Duodenal mucosa (tissue), 2 donors: ENCODE results near the gene DIPK1A.

Experiments
- H3K27ac ChIP-seq: one replicate; pipeline ENCODE4 v1.7.0; 2013; ENCODE audit warnings: low read depth, low read length
- H3K27me3 ChIP-seq, 2 donors: one replicate each; pipeline ENCODE4 v1.7.0; 2013; ENCODE audit warnings: low read length in 2 of 2, control low read depth in 1 of 2; ENCODE audit not compliant: insufficient read depth in 2 of 2, control insufficient read depth in 1 of 2
- H3K36me3 ChIP-seq, 2 donors: one replicate each; pipeline ENCODE4 v1.7.0; 2013; ENCODE audit warnings: low read length in 2 of 2, control low read depth in 1 of 2; ENCODE audit not compliant: insufficient read depth in 2 of 2, control insufficient read depth in 1 of 2
- H3K4me1 ChIP-seq, 2 donors: one replicate each; pipeline ENCODE4 v1.7.0; 2013; ENCODE audit warnings: low read length in 2 of 2, control low read depth in 1 of 2; ENCODE audit not compliant: insufficient read depth in 2 of 2, control insufficient read depth in 1 of 2
- H3K4me3 ChIP-seq, 2 donors: one replicate each; pipeline ENCODE4 v1.7.0; 2013; ENCODE audit warnings: low read length in 2 of 2, low read depth in 1 of 2
- H3K9ac ChIP-seq, 2 donors: one replicate each; pipeline ENCODE4 v1.7.0; 2013; ENCODE audit warnings: low read length in 2 of 2, low read depth in 1 of 2
- H3K9me3 ChIP-seq, 2 donors: one replicate each; pipeline ENCODE4 v1.7.0; 2013; ENCODE audit warnings: low read length in 2 of 2, control low read depth in 1 of 2; ENCODE audit not compliant: control insufficient read depth in 1 of 2

The DIPK1A gene

GRCh38 chr1:92881391-92881790 lies 79.9 kb downstream of the DIPK1A start:
- Histone ChIP-seq H3K27ac (no peak overlapping the region), H3K9me3 (no peaks in the 10 kb centered on the region), H3K36me3 (no peaks in the 10 kb centered on the region), H3K27me3 (no peaks in the 10 kb centered on the region), H3K4me3 (no peak overlapping the region), H3K9ac (no peak overlapping the region), H3K4me1 (peaks cover 0 to 10% of the 10 kb centered on the region in 2 donors)

DNA sequence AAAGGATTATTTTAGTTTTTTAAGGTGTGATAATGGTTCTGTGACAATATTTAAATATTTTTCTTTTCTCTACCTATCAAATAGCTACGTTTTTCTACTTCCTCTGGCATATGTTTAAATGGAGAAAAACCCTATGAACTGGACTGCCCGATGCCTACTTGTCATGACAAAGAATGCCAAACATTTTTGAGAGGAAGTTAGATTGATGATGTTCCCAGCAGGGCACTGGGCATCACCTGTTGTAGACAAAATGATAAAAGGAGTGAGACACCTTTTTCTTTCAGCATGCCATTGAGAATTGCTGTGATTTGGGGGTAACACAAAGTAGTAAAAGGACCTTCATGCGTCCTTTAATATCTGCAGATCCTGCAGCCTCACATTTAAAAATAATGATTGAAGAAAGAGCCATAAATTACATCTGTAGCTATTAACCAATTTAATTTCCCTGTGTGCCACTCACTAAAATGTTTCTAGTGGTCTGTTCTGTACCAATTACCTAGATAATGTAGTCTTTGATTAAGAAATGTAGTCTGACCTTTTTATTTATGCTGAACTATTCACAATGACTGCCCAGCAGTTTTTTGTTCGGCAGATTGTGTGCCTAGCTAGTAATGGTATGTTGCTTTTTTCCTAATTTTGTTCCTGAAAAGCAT lies 81.8 kb downstream of the DIPK1A start:
- peaks cover 0 to 10% of the 10 kb centered on the region in 2 donors for H3K4me1 ChIP-seq
- no peaks in the 10 kb centered on the region for H3K9me3 ChIP-seq
- H3K27me3 ChIP-seq, result no peaks in the 10 kb centered on the region
- no peak overlapping the region for H3K4me3 ChIP-seq
- no peak overlapping the region for H3K27ac ChIP-seq
- no peak overlapping the region for H3K9ac ChIP-seq
- H3K36me3 ChIP-seq, result peaks cover 0 to 6% of the 10 kb centered on the region in 2 donors

DNA sequence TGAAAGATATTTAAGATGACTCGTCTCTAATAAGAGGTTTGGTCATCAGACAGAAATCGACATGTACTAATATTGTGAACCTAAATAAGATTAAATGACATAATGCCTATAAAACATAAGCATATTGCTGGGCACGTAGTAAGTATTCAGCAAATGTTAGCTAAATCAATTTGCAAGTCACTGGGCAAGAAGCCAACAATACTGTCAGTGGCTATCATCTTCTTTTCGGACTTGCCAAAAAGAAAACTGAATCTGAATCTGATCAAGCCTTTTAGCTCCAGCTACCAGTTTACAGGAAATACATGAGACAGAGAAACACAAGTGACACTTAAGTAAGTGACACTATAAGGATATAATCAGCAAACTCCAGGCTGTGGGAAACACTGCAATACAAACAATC lies 83.5 kb downstream of the DIPK1A start:
- Histone ChIP-seq H3K9ac (no peak overlapping the region), H3K36me3 (peaks cover 0 to 7% of the 10 kb centered on the region in 2 donors), H3K9me3 (no peaks in the 10 kb centered on the region), H3K27me3 (no peaks in the 10 kb centered on the region), H3K4me1 (peaks cover 0 to 10% of the 10 kb centered on the region in 2 donors), H3K27ac (no peak overlapping the region), H3K4me3 (peak overlapping the region in 1 of 2 donors; percentile 18)

DNA sequence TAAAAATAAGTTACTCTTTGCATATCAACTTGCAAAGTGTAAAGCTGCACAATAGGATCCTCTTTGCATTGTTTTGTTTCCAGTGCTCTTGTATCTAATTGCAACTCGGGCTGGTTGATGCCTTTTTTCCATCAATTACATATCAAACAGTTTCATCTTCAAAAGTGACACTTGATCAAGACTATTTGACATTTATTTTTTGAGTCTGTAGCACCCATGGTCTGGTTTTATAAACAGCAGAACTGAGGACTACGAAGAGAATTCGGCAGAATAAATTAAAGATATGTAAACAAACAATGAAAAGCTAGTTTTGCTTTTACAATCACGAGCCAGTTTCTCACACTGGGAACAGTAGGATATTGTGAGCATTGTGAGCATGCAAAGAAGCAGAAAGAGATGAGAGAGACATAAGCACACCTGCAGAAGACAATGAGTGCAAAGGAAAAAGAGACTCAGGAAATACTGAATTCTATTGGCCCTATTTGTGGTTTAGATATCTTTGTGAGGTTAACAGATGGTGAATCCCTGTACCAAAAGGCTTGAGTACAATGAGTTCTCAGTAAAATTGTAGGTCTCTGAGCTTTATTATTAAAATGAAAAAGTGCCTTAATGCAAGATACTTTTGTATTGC lies 84.1 kb downstream of the DIPK1A start:
- Histone ChIP-seq H3K36me3 (peaks cover 0 to 7% of the 10 kb centered on the region in 2 donors), H3K4me1 (peaks cover 0 to 10% of the 10 kb centered on the region in 2 donors), H3K27me3 (no peaks in the 10 kb centered on the region), H3K9ac (no peak overlapping the region), H3K27ac (no peak overlapping the region), H3K4me3 (peak overlapping the region in 1 of 2 donors; percentile 18), H3K9me3 (peaks cover 0 to 2% of the 10 kb centered on the region in 2 donors)

DNA sequence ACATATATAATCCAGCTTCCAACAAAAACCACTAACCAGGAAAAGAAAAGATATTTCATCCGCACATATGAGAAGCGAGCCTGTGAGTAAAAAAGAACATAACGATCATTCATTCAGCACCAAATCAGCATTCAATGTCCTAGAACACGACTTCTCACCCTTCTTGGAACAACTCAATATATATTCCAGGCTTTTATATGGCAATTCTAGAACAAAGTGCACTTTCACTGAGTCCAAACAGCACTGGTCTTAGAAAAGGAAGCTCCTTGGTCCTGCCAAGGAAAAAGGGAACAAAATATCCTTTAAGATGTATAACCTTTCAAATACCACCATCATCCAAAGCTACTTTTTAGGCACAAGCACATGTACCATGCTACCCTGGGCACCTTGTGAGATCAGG lies 84.9 kb downstream of the DIPK1A start:
- H3K4me1 ChIP-seq, result peaks cover 0 to 10% of the 10 kb centered on the region in 2 donors
- H3K9ac ChIP-seq, result no peak overlapping the region
- peaks cover 0 to 2% of the 10 kb centered on the region in 2 donors for H3K9me3 ChIP-seq
- no peaks in the 10 kb centered on the region for H3K27me3 ChIP-seq
- no peak overlapping the region for H3K4me3 ChIP-seq
- H3K27ac ChIP-seq, result no peak overlapping the region
- H3K36me3 ChIP-seq, result peaks cover 0 to 7% of the 10 kb centered on the region in 2 donors

- no peak overlapping the region for H3K9ac ChIP-seq
- H3K27me3 ChIP-seq, result no peaks in the 10 kb centered on the region
- H3K27ac ChIP-seq, result no peak overlapping the region
Measured at GRCh38 chr1:92874987-92875386, 86.3 kb downstream of the DIPK1A start.

GRCh38 chr1:92872719-92873118 lies 88.5 kb downstream of the DIPK1A start:
- no peaks in the 10 kb centered on the region for H3K27me3 ChIP-seq
- H3K4me1 ChIP-seq, result peaks cover 0 to 8% of the 10 kb centered on the region in 2 donors
- H3K9me3 ChIP-seq, result peaks cover 0 to 2% of the 10 kb centered on the region in 2 donors
- no peak overlapping the region for H3K9ac ChIP-seq
- peaks cover 0 to 7% of the 10 kb centered on the region in 2 donors for H3K36me3 ChIP-seq
- H3K27ac ChIP-seq, result no peak overlapping the region
- no peak overlapping the region for H3K4me3 ChIP-seq

More at GRCh38 chr1:92874987-92875386, 86.3 kb downstream of the DIPK1A start:
- Histone ChIP-seq H3K4me3 (no peak overlapping the region), H3K9me3 (peaks cover 0 to 2% of the 10 kb centered on the region in 2 donors), H3K36me3 (peaks cover 0 to 7% of the 10 kb centered on the region in 2 donors), H3K4me1 (peaks cover 0 to 10% of the 10 kb centered on the region in 2 donors)

GRCh38 chr1:92870591-92870990 lies 90.7 kb downstream of the DIPK1A start:
- H3K9me3 ChIP-seq, result peaks cover 0 to 2% of the 10 kb centered on the region in 2 donors
- H3K9ac ChIP-seq, result no peak overlapping the region
- no peak overlapping the region for H3K27ac ChIP-seq
- H3K4me3 ChIP-seq, result no peak overlapping the region
- H3K4me1 ChIP-seq, result no peaks in the 10 kb centered on the region
- peaks cover 0 to 7% of the 10 kb centered on the region in 2 donors for H3K36me3 ChIP-seq
- H3K27me3 ChIP-seq, result no peaks in the 10 kb centered on the region

GRCh38 chr1:92864131-92864530 lies 97.1 kb downstream of the DIPK1A start:
- H3K9ac ChIP-seq, result no peak overlapping the region
- H3K9me3 ChIP-seq, result no peaks in the 10 kb centered on the region
- H3K4me3 ChIP-seq, result no peak overlapping the region
- no peaks in the 10 kb centered on the region for H3K36me3 ChIP-seq
- no peaks in the 10 kb centered on the region for H3K27me3 ChIP-seq
- peaks cover 0 to 4% of the 10 kb centered on the region in 2 donors for H3K4me1 ChIP-seq
- no peak overlapping the region for H3K27ac ChIP-seq

DNA sequence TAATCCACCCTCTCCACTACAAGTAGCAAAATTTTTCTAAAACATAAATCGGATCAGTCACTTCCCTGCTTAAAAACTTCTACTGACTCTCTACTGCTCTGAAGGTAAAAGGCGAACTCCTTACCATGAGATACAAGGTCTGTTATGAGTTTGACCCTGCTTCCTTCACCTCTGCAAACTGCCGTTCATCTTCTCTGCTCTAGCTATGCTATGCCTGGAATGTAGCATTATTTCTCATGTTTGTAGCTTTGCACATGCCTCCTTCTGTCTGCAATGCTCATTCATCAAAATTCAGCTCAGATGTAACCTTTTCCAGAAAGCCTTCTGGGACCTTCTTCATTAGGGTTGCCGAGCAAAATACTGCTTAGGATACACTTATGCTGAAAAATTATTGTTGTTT lies 98.7 kb downstream of the DIPK1A start:
- Histone ChIP-seq H3K4me3 (no peak overlapping the region), H3K36me3 (no peaks in the 10 kb centered on the region), H3K9ac (no peak overlapping the region), H3K27me3 (no peaks in the 10 kb centered on the region), H3K27ac (no peak overlapping the region), H3K4me1 (peaks cover 8 to 13% of the 10 kb centered on the region in 2 donors), H3K9me3 (no peaks in the 10 kb centered on the region)
